HEK293 (cell line): ENCODE measurements around the gene LMBR1.

Experiments
- CTCF ChIA-PET: fragments of 350-600 bp; formaldehyde crosslinking; extraction: SDS; loops from one replicate; lab custom pipeline; 2021; ENCODE audit warnings: antibody characterized with exemption; lab: Yijun Ruan, JAX
- POLR2A ChIA-PET: fragments of 300-600 bp; formaldehyde crosslinking; extraction: SDS; loops from one replicate; lab custom pipeline; 2020; ENCODE audit warnings: antibody characterized with exemption, inconsistent platforms; lab: Yijun Ruan, JAX
- H3K27ac ChIP-seq: fragments of 200-500 bp; sonication (Bioruptor generic); 2 replicates; pipeline ENCODE4 v1.5.1; 2014; ENCODE audit warnings: low read depth, low read length, control low read depth, inconsistent platforms; ENCODE audit errors: extremely low read depth
- H3K36me3 ChIP-seq, 2 experiments: fragments of 200-500 bp in 1 of 2; sonication (Bioruptor generic) in 1 of 2; 1 replicate in 1 of 2; 2 replicates in 1 of 2; pipeline ENCODE4 v1.5.1; 2014 to 2017; ENCODE audit warnings: inconsistent platforms in 2 of 2, low read length in 2 of 2; ENCODE audit not compliant: control insufficient read depth in 2 of 2, insufficient read depth in 1 of 2
- H3K4me1 ChIP-seq: fragments of 200-500 bp; sonication (Bioruptor generic); 2 replicates; pipeline ENCODE4 v1.5.1; 2014; ENCODE audit warnings: mild to moderate bottlenecking, low read length, inconsistent platforms; ENCODE audit not compliant: control insufficient read depth, insufficient read depth
- H3K4me3 ChIP-seq: 2 replicates; pipeline ENCODE4 v1.5.1; 2011; ENCODE audit warnings: low read depth, mild to moderate bottlenecking, control low read depth, low read length, moderate library complexity
- H3K9me3 ChIP-seq: fragments of 200-500 bp; sonication (Bioruptor generic); 2 replicates; pipeline ENCODE4 v1.5.1; 2014; ENCODE audit warnings: low read depth, low read length, inconsistent platforms; ENCODE audit not compliant: control insufficient read depth, insufficient read depth
- BCL11B ChIP-seq: fragments of 450-650 bp; formaldehyde crosslinking; IDR thresholded peaks from 2 replicates; pipeline ENCODE4 v1.5.1; 2016; ENCODE audit warnings: low read depth, missing biosample characterization, missing genetic modification characterization
- ZBTB20 ChIP-seq: fragments of 450-650 bp; formaldehyde crosslinking; IDR thresholded peaks from 2 replicates; pipeline ENCODE4 v1.5.1; 2016; ENCODE audit warnings: missing biosample characterization, missing genetic modification characterization
- ZBTB49 ChIP-seq: fragments of 450-650 bp; formaldehyde crosslinking; IDR thresholded peaks from 2 replicates; pipeline ENCODE4 v1.5.1; 2016; ENCODE audit warnings: missing biosample characterization, missing genetic modification characterization, low read depth
- ZNF221 ChIP-seq: fragments of 450-650 bp; formaldehyde crosslinking; IDR thresholded peaks from 2 replicates; pipeline ENCODE4 v1.5.1; 2017; ENCODE audit warnings: missing biosample characterization, missing genetic modification characterization, borderline replicate concordance
- ZNF223 ChIP-seq: fragments of 450-650 bp; formaldehyde crosslinking; IDR thresholded peaks from 2 replicates; pipeline ENCODE4 v1.5.1; 2016; ENCODE audit warnings: missing biosample characterization, missing genetic modification characterization
- ZNF560 ChIP-seq: fragments of 450-650 bp; formaldehyde crosslinking; IDR thresholded peaks from 2 replicates; pipeline ENCODE4 v1.5.1; 2017; ENCODE audit warnings: missing biosample characterization, missing genetic modification characterization, borderline replicate concordance
- ZNF660 ChIP-seq: fragments of 450-650 bp; IDR thresholded peaks from 2 replicates; pipeline ENCODE4 v1.5.1; 2018; ENCODE audit warnings: missing biosample characterization, mild to moderate bottlenecking, missing genetic modification characterization
- ZNF707 ChIP-seq: fragments of 450-650 bp; formaldehyde crosslinking; IDR thresholded peaks from 2 replicates; pipeline ENCODE4 v1.5.1; 2016; ENCODE audit warnings: missing biosample characterization, missing genetic modification characterization
- ZNF76 ChIP-seq: fragments of 450-650 bp; formaldehyde crosslinking; IDR thresholded peaks from 2 replicates; pipeline ENCODE4; 2016; ENCODE audit warnings: low read depth, missing biosample characterization, missing genetic modification characterization, borderline replicate concordance
- TF ChIP-seq, protein P1 (sequence below): fragments of 450-650 bp; formaldehyde crosslinking; IDR thresholded peaks from 2 replicates; pipeline ENCODE4 v1.5.1; 2017; ENCODE audit warnings: missing biosample characterization, missing genetic modification characterization

Gene LMBR1

GRCh38 chr7:156629873-156630272 is 263.1 kb downstream of the LMBR1 start (continued):
- TF ChIP-seq, protein P1, sequence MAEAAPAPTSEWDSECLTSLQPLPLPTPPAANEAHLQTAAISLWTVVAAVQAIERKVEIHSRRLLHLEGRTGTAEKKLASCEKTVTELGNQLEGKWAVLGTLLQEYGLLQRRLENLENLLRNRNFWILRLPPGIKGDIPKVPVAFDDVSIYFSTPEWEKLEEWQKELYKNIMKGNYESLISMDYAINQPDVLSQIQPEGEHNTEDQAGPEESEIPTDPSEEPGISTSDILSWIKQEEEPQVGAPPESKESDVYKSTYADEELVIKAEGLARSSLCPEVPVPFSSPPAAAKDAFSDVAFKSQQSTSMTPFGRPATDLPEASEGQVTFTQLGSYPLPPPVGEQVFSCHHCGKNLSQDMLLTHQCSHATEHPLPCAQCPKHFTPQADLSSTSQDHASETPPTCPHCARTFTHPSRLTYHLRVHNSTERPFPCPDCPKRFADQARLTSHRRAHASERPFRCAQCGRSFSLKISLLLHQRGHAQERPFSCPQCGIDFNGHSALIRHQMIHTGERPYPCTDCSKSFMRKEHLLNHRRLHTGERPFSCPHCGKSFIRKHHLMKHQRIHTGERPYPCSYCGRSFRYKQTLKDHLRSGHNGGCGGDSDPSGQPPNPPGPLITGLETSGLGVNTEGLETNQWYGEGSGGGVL (tag by site-specific recombination): no peak
- TF ChIP-seq ZBTB20 (tag by site-specific recombination) (no peak), BCL11B (no peak)
- TF ChIP-seq, all 188 proteins: peak for 0

- Histone ChIP-seq H3K9me3 (no peaks in the 10 kb centered on the region), H3K27ac (no peak overlapping the region), H3K36me3 (no peaks in the 10 kb centered on the region), H3K4me1 (no peaks in the 10 kb centered on the region), H3K4me3 (no peak overlapping the region)
- ChIA-PET POLR2A (no interaction called here), CTCF (no interaction called here)
- TF ChIP-seq ZNF707 (tag by site-specific recombination) (peak; percentile 75), ZNF223 (no peak), ZNF76 (tag by site-specific recombination) (no peak), ZNF560 (no peak), ZNF660 (tag by site-specific recombination) (no peak), ZNF221 (tag by site-specific recombination) (no peak), ZBTB49 (tag by site-specific recombination) (no peak)
Measured at GRCh38 chr7:156628562-156628961, 264.4 kb downstream of the LMBR1 start.
